Measurements from ENCODE around the gene SLC7A6. TPM values are rescaled to one million over a fixed set of nuclear protein-coding genes. Genes with fewer than 3 reads are reported as not detected.

SLC7A6 gene
- total and polyA plus RNA-seq, 2 of the 13 experiments (the other 11 are each of a cell fraction or from before 2014, with no cell fraction given): 35.8 to 70.8 TPM

- TF ChIP-seq ZNF678 (CRISPR knock-in tag; IDR thresholded peaks at IDR 0.05) (no peak; the same call in 1 of the 2 replicates), GATA4 (IDR thresholded peaks at IDR 0.05; ENCODE audit: borderline replicate concordance, low read depth) (peak; percentile 44; the same call in 1 of the 2 replicates), MYC (CRISPR knock-in tag; IDR thresholded peaks at IDR 0.05; ENCODE audit: borderline replicate concordance) (peak; percentile 50; the same call in 1 of the 2 replicates), MBNL3 (CRISPR knock-in tag; conservative IDR thresholded peaks at IDR 0.05) (no peak), JUND (CRISPR knock-in tag; IDR thresholded peaks at IDR 0.05) (peak; percentile 87), ZNF362 (CRISPR knock-in tag; IDR thresholded peaks at IDR 0.05; ENCODE audit: borderline replicate concordance) (peak; percentile 78; the same call in 1 of the 2 replicates), HMG20B (CRISPR knock-in tag; conservative IDR thresholded peaks at IDR 0.05) (peak; percentile 90), ZNF589 (CRISPR knock-in tag; conservative IDR thresholded peaks at IDR 0.05) (no peak), ZNF605 (CRISPR knock-in tag; IDR thresholded peaks at IDR 0.05) (peak; percentile 84), ZNF232 (CRISPR knock-in tag; IDR thresholded peaks at IDR 0.05; ENCODE audit: borderline replicate concordance) (peak; percentile 27; the same call in 1 of the 2 replicates), ZNF503 (CRISPR knock-in tag; IDR thresholded peaks at IDR 0.05) (peak; percentile 90), SP1 (IDR thresholded peaks at IDR 0.05) (no peak), SP1 (CRISPR knock-in tag; IDR thresholded peaks at IDR 0.05) (peak; percentile 51), FOXO1 (CRISPR knock-in tag; IDR thresholded peaks at IDR 0.05) (peak; percentile 97), GMEB1 (CRISPR knock-in tag; IDR thresholded peaks at IDR 0.05; ENCODE audit: borderline replicate concordance) (peak; percentile 55; the same call in 1 of the 2 replicates), FOXP4 (CRISPR knock-in tag; IDR thresholded peaks at IDR 0.05) (peak; percentile 93), FOXO4 (CRISPR knock-in tag; conservative IDR thresholded peaks at IDR 0.05) (no peak), CBFB (CRISPR knock-in tag; IDR thresholded peaks at IDR 0.05) (peak; percentile 77; the same call in 1 of the 2 replicates), ESRRA (CRISPR knock-in tag; IDR thresholded peaks at IDR 0.05; ENCODE audit: low read depth) (0 out of 2 replicates have a peak, but pooled peaks have one; percentile 63), ZNF747 (CRISPR knock-in tag; IDR thresholded peaks at IDR 0.05; ENCODE audit: borderline replicate concordance) (peak; percentile 58; the same call in 1 of the 2 replicates)
These were observed 17.2 kb downstream of the SLC7A6 start (continued) for GRCh38 chr16:68281368-68282063.
